BE2C (cell line): Measurements from ENCODE around the gene PRKD1. TPM values are rescaled to one million over a fixed set of nuclear protein-coding genes. Genes with fewer than 3 reads are reported as not detected.
A peak's percentile ranks its signal among the peaks of the same experiment; 100 is the strongest.

Experiments used
- DNase-seq: peaks from one replicate; pipeline ENCODE4 v3.0.0-alpha.2; 2020
- H3K27me3 ChIP-seq: fragments of 250-450 bp; sonication (Bioruptor Pico); 2 replicates; pipeline ENCODE4 v1.5.1; 2020; ENCODE audit warnings: mild to moderate bottlenecking
- H3K36me3 ChIP-seq: fragments of 250-450 bp; sonication (Bioruptor Pico); 2 replicates; pipeline ENCODE4 v1.5.1; 2020; ENCODE audit warnings: mild to moderate bottlenecking
- H3K4me1 ChIP-seq: fragments of 250-450 bp; sonication (Bioruptor Pico); 2 replicates; pipeline ENCODE4 v1.5.1; 2020
- H3K4me3 ChIP-seq: 2 replicates; pipeline ENCODE4 v1.5.1; 2011; ENCODE audit warnings: low read depth, low read length
- H3K9me3 ChIP-seq: fragments of 250-450 bp; sonication (Bioruptor Pico); 2 replicates; pipeline ENCODE4 v1.5.1; 2020
- polyA plus RNA-seq: library from polyadenylated mRNA; unstranded; fragments of >200 nt; gene quantifications from one replicate; pipeline ENCODE4 v1.2.1, GENCODE V29; 2012; ENCODE audit warnings: low read depth, missing spikeins; ENCODE audit not compliant: insufficient read length, insufficient read depth
- TF ChIP-seq, protein P1 (sequence below): IDR thresholded peaks from 2 replicates; pipeline ENCODE4 v1.5.1; 2012; ENCODE audit warnings: mild to moderate bottlenecking, low read depth, low read length

The PRKD1 gene
- polyA plus RNA-seq: 3.7 TPM

DNA sequence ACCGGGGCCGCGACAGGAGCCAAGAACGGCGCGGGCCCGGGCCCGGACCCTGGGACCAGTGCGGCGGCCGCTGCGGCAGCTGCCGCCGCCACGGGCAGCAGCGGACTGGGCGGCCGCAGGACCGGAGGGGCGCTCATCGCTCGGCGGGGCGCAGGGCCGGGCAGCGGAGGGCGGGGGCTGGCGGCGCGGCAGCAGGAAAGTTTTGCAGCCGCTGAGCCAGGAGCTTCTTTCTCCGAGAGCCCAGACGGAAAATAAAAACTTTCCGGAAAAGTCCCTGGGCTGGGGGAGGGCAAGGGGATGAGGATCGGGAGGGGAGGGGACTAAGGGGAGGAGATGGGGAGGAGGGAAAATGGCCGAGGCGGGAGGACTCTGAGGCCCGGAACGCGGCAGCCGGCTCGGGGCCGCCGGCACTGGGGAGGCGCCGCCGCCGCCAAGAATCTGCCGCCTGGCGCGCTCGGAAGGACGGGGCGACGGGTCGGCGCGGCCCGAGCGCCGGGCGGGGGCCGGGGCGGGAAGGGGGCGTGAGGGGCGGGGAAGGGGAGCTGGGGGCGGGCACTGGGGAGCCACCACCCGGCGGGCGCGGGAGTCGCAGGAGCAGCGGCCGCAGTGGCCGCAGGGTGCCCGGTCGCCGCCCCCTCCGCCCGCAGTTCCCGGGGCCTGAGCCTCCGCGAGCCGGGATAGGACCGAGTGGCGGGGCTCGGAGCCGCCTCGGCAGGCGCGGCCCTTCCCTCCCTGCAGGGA lies at the start of gene PRKD1:
Gene PRKD1 (minus strand): TSS at position 472 of the 741 bp plus-strand sequence.
- DNase-seq: peak; percentile 59
- Histone ChIP-seq H3K9me3 (no peaks in the 10 kb centered on the region), H3K36me3 (no peaks in the 10 kb centered on the region), H3K27me3 (peaks cover 27% of the 10 kb centered on the region), H3K4me3 (peak within 1 kb of the TSS; percentile 51), H3K4me1 (no peaks in the 10 kb centered on the region)
- TF ChIP-seq, protein P1, sequence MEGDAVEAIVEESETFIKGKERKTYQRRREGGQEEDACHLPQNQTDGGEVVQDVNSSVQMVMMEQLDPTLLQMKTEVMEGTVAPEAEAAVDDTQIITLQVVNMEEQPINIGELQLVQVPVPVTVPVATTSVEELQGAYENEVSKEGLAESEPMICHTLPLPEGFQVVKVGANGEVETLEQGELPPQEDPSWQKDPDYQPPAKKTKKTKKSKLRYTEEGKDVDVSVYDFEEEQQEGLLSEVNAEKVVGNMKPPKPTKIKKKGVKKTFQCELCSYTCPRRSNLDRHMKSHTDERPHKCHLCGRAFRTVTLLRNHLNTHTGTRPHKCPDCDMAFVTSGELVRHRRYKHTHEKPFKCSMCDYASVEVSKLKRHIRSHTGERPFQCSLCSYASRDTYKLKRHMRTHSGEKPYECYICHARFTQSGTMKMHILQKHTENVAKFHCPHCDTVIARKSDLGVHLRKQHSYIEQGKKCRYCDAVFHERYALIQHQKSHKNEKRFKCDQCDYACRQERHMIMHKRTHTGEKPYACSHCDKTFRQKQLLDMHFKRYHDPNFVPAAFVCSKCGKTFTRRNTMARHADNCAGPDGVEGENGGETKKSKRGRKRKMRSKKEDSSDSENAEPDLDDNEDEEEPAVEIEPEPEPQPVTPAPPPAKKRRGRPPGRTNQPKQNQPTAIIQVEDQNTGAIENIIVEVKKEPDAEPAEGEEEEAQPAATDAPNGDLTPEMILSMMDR: no peak

DNA sequence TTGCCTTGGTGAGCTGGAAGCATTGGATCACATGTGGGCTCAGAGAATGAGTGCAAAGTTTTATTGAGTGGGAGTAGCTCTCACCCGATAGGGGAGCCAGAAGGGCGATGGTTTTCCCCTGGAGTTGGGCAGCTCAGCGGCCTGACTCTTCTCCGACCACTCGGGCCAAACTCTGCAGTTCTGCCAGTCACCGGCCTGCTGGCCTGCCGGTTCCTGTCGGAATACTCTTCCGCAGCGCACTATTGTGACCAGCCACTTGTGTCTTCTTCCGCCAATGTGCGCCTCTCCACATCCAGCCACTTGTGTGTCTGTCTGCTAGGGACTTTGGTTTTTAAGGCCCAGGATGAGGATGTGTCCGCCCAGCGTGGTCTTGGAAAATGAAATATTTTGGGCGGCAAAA lies 43.5 kb upstream of the PRKD1 start:
- Histone ChIP-seq H3K4me3 (no peak overlapping the region), H3K36me3 (no peaks in the 10 kb centered on the region), H3K4me1 (no peaks in the 10 kb centered on the region), H3K27me3 (no peaks in the 10 kb centered on the region), H3K9me3 (no peaks in the 10 kb centered on the region)
- DNase-seq: no peak
- TF ChIP-seq, protein P1: no peak

DNA sequence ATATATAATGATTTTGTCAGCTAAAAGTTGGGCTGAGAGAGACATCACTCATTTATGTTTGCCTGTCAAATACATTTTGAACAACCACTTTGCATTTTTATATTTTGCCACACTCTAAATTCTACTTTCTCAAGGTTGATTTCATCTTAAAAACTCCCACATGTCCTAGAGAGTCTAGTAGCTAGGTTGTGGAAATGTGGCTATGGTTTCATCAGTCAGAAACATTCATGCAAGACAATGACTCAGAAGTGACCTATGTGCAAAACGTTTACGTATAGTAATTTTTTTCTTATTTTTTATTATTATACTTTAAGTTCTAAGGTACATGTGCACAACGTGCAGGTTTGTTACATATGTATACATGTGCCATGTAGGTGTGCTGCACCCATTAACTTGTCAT lies 27.4 kb upstream of the PRKD1 start:
- TF ChIP-seq, protein P1: no peak
- Histone ChIP-seq H3K36me3 (no peaks in the 10 kb centered on the region), H3K9me3 (no peaks in the 10 kb centered on the region), H3K27me3 (no peaks in the 10 kb centered on the region), H3K4me3 (no peak overlapping the region), H3K4me1 (no peaks in the 10 kb centered on the region)
- DNase-seq: no peak

DNA sequence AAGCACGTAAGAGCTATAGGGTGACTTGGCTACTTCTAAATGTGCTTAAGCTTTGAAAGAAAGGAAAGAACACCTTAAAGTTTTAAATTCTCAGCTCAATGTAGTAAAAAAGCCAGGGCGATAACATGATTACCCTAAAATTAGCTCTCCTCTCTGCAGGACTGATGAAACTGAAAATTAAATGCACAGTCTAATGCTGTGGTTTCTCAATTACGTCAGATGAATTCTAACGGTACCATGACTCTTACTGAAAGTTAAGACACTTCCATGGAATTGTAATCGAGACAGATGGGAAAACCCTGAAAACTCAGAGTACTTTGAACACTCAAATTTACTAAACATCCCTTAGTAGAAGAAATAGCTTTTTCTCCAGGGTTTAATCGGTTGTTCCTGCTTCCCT lies 25.9 kb upstream of the PRKD1 start:
- H3K4me1 ChIP-seq: no peaks in the 10 kb centered on the region
- H3K36me3 ChIP-seq: no peaks in the 10 kb centered on the region
- TF ChIP-seq, protein P1: no peak
- H3K27me3 ChIP-seq: no peaks in the 10 kb centered on the region
- no peak overlapping the region for H3K4me3 ChIP-seq
- H3K9me3 ChIP-seq: no peaks in the 10 kb centered on the region
- DNase-seq: no peak

DNA sequence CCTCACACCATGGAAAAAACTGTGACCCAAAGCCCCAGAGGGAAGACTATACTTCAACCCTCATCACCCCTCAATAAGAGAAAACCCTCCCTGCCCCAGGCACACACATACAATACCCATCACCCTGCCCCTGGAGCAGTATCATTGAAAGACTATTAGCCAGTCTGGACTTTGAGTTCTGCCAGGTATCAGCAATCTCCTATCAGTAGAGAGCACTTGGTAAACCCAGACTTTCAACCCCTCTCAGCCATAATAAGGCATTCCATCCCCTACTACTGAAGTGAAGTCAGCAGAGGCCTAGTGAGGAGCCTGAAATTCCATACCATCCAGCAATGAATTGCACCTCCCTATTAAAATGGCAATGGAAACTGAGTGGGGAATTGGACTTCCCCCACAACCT lies 16.4 kb upstream of the PRKD1 start:
- no peak for DNase-seq
- no peaks in the 10 kb centered on the region for H3K27me3 ChIP-seq
- H3K4me1 ChIP-seq: no peaks in the 10 kb centered on the region
- no peaks in the 10 kb centered on the region for H3K36me3 ChIP-seq
- TF ChIP-seq, protein P1: no peak
- no peaks in the 10 kb centered on the region for H3K9me3 ChIP-seq
- H3K4me3 ChIP-seq: no peak overlapping the region

DNA sequence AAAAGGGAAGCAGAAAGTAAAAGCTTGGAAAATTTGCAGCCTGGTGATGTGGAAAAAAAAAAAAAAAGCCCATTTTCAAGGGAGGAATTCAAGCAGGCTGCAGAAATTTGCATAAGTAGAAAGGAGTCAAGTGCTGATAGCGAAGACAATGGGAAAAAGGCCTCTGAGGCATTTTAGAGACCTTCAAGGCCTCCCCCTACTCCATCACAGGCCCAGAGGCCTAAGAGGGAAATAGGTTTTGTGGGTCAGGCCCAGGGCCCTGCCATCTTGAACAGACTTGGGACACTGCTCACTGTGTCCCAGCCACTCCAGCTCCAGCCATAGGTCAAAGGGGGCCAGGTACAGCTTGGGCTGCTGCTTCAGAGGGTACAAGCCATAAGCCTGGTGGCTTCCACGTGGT lies 13.8 kb upstream of the PRKD1 start:
- H3K36me3 ChIP-seq: no peaks in the 10 kb centered on the region
- H3K4me3 ChIP-seq: no peak overlapping the region
- TF ChIP-seq, protein P1: no peak
- H3K4me1 ChIP-seq: no peaks in the 10 kb centered on the region
- no peaks in the 10 kb centered on the region for H3K27me3 ChIP-seq
- no peaks in the 10 kb centered on the region for H3K9me3 ChIP-seq
- DNase-seq: no peak
